Motor neuron (in vitro differentiated cells): ENCODE data around the gene ORMDL1. TPM values are rescaled to one million over a fixed set of nuclear protein-coding genes. Genes with fewer than 3 reads are reported as not detected.

Experiments used
- ATAC-seq, 8 experiments: fragments of 200-7000 bp; cut with Tn5 transposase; replicated peaks in 6 of 8; 2 replicates each; pipeline ENCODE4 v1.8.0; 2021; ENCODE audit warnings: mild to moderate bottlenecking in 8 of 8, moderate library complexity in 8 of 8
- H3K27ac ChIP-seq, 2 donors: fragments of 250-450 bp; sonication (Bioruptor Pico); 2 replicates each; pipeline ENCODE4 v1.9.0; 2021; ENCODE audit warnings: antibody characterized with exemption in 2 of 2, mild to moderate bottlenecking in 2 of 2, moderate library complexity in 1 of 2
- H3K4me1 ChIP-seq, 2 donors: fragments of 250-450 bp; sonication (Bioruptor Pico); replicated peaks in 1 of 2; 2 replicates each; pipeline ENCODE4 v1.6.1; 2021; ENCODE audit warnings: antibody characterized with exemption in 2 of 2, mild to moderate bottlenecking in 2 of 2, moderate library complexity in 1 of 2
- H3K4me3 ChIP-seq, 5 donors: fragments of 250-450 bp; sonication (Bioruptor Pico); 2 replicates each; pipeline ENCODE4 v1.9.0; 2021; ENCODE audit warnings: antibody characterized with exemption in 5 of 5, mild to moderate bottlenecking in 5 of 5, moderate library complexity in 4 of 5
- WGBS, 10 experiments: fragments of 450-650 bp; shearing (Covaris generic); methylation state at CpG; one replicate each; pipeline ENCODE4 v1.0.0; 2022; 5-methylcytosine and 5-hydroxymethylcytosine counted together
- in situ Hi-C, 9 experiments: fragments of 400-800 bp; cut with MboI; loops; one replicate each; pipeline ENCODE4 v1.15.0; 2021; ENCODE audit warnings: low sequenced_read_pairs in 9 of 9, low pct_unique_long_range_greater_than_20kb in 2 of 9; ENCODE audit not compliant: unreplicated experiment in 9 of 9
- total RNA-seq, 8 experiments: library from RNA; unstranded; fragments of 300-600 nt; gene quantifications; 2 replicates each; pipeline versions ENCODE4 v1.2.3 to v1.2.4, GENCODE V29; 2022

The ORMDL1 gene
- total RNA-seq, 8 experiments from 2014 or later = 44.2 to 115 (median 72.9) TPM

GRCh38 chr2:189799030-189799331 is 14.8 kb upstream of the ORMDL1 start:
- in situ Hi-C loops = loop anchor here in 3 of 9 experiments (25.0 kb wide), 2 partner anchors 238 to 263 kb away; partner anchors contain the start of gene MSTN (in 2 of the 3)
- Histone ChIP-seq H3K4me3 (no peak overlapping the region), H3K27ac (no peak overlapping the region), H3K4me1 (no peaks in the 10 kb centered on the region)
- no peak for ATAC-seq

DNA sequence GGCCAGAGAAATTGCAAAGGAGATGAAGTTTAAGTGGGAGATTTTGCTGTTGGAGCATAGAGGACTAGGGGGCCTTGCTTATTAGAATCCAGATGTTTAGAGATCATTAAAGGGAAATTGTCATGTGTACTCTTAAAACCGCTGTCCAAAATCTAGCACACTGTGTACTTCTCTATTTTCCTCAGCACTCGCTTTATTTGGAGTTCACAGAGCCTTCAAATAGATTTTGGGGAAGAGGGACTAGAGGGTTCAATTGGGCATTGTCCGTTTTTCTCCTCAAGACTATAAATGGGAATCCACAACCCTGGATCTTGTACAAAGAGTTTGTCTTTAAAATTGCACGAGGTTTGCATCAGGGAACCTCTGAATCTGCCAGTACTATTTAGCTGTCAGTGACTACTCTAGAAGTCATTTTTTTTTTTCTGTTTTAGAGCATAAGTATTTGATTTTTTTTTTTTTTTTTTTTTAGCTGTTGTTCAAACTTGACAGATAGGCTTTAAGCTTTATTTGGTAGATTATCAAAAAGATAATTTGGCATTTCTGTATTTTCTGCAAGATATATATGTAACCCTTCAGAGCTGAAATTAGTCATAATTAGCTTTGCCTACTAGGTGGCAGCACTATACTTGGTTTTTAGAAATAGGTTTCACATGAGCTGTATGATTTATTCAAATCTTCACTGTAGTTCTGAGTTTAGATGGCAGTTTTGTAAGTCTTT is 14.3 kb upstream of the ORMDL1 start:
- WGBS, 10 experiments = 43 to 100% (median 94%) methylated on average over 1 to 4 of the region's 4 CpGs
- H3K4me3 ChIP-seq = no peak overlapping the region

GRCh38 chr2:189797902-189798301 is 13.8 kb upstream of the ORMDL1 start:
- no peak for ATAC-seq
- Histone ChIP-seq H3K4me3 (no peak overlapping the region), H3K4me1 (no peaks in the 10 kb centered on the region), H3K27ac (no peak overlapping the region)
- in situ Hi-C loops = loop anchor here in 3 of 9 experiments (25.0 kb wide), 2 partner anchors 239 to 264 kb away; partner anchors contain the start of gene MSTN (in 2 of the 3)
- WGBS, 10 experiments = 74 to 100% (median 94%) methylated on average over 1 to 6 of the region's 6 CpGs; no CpG with 5 or more reads in 1 of the 10 experiments

More for the DNA sequence above, 14.3 kb upstream of the ORMDL1 start:
- H3K4me1 ChIP-seq = no peaks in the 10 kb centered on the region
- in situ Hi-C loops = loop anchor here in 3 of 9 experiments (25.0 kb wide), 2 partner anchors 239 to 264 kb away; partner anchors contain the start of gene MSTN (in 2 of the 3)
- no peak overlapping the region for H3K27ac ChIP-seq
- ATAC-seq = peak in 5 of 8 experiments; percentile 24 to 85 (median 76)

DNA sequence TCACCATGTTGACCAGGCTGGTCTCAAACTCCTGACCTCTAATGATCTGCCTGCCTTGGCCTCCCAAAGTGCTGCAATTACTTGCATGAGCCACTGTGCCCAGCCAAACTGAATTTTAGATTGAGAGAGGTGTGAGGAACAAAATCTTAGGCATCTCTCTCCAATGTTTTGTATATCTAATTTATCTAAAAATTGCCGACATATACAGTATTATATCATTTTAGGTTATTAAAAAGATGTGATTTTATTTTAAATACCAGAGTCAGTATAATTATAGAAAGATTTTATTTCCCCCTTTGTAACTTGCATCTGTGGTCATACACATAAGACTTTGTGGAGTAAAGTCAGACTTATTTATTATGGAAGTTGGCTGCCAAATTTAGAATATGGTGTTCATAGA is 10.2 kb upstream of the ORMDL1 start:
- 91 to 100% (median 100%) methylated on average over 1 of the region's 1 CpG; no CpG with 5 or more reads in 3 of the 10 experiments for WGBS, 10 experiments
- Histone ChIP-seq H3K4me1 (no peaks in the 10 kb centered on the region), H3K4me3 (no peak overlapping the region), H3K27ac (no peak overlapping the region)
- no peak for ATAC-seq
- in situ Hi-C loops = loop anchor here in 3 of 9 experiments (25.0 kb wide), 2 partner anchors 243 to 268 kb away; partner anchors contain the start of gene MSTN (in 2 of the 3)

- H3K4me3 ChIP-seq = no peak overlapping the region
- in situ Hi-C loops = loop anchor here in 3 of 9 experiments (25.0 kb wide), 2 partner anchors 246 to 271 kb away; partner anchors contain the start of gene MSTN (in 2 of the 3)
- H3K27ac ChIP-seq = no peak overlapping the region
- no peaks in the 10 kb centered on the region for H3K4me1 ChIP-seq
- no peak for ATAC-seq
- 87 to 100% (median 97%) methylated on average over 1 to 11 of the region's 12 CpGs for WGBS, 10 experiments
Observed at GRCh38 chr2:189791338-189792042, 7.4 kb upstream of the ORMDL1 start.

GRCh38 chr2:189783451-189783926 is 650 bp downstream of the ORMDL1 start:
- H3K4me1 ChIP-seq = peaks cover 7 to 15% of the 10 kb centered on the region in 2 donors
- peak overlapping the region; percentile 70 to 91 (median 82) for H3K4me3 ChIP-seq
- in situ Hi-C loops = loop anchor here in 3 of 9 experiments (25.0 kb wide), 2 partner anchors 254 to 279 kb away; partner anchors contain the start of gene MSTN (in 2 of the 3)
- peak in 3 of 8 experiments; percentile 9 to 31 (median 13) for ATAC-seq
- H3K27ac ChIP-seq = peak overlapping the region; percentile 98 to 99
- 0 to 3% (median 1%) methylated on average over 1 to 11 of the region's 17 CpGs; no CpG with 5 or more reads in 1 of the 10 experiments for WGBS, 10 experiments

DNA sequence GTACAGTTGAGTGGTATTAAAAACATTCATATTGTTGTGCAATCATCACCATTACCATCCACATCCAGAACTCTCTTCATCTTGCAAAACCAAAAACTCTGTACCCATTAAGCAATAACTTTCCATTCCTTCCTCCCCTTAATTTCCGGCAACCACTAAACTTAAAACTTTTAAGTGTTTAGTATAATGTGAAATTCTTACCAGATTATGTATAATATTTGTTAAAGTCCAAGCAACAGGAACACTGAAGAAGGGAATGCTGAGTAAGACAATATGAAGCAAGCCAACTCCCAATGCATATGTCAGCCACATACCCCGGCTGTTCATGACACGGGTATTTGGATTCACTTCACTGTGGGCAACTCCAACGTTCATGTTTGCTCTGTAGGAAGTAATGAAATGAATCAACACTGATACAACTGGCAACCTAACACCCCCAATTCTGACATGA is 1.9 kb downstream of the ORMDL1 start:
- Histone ChIP-seq H3K4me3 (peak overlapping the region in 3 of 5 donors; percentile 73 to 85 (median 82)), H3K27ac (no peak overlapping the region), H3K4me1 (peaks cover 7 to 15% of the 10 kb centered on the region in 2 donors)
- 33 to 100% (median 72%) methylated on average over 1 to 4 of the region's 4 CpGs; no CpG with 5 or more reads in 1 of the 10 experiments for WGBS, 10 experiments
- in situ Hi-C loops = loop anchor here in 3 of 9 experiments (25.0 kb wide), 2 partner anchors 255 to 280 kb away; partner anchors contain the start of gene MSTN (in 2 of the 3)
- ATAC-seq = no peak

DNA sequence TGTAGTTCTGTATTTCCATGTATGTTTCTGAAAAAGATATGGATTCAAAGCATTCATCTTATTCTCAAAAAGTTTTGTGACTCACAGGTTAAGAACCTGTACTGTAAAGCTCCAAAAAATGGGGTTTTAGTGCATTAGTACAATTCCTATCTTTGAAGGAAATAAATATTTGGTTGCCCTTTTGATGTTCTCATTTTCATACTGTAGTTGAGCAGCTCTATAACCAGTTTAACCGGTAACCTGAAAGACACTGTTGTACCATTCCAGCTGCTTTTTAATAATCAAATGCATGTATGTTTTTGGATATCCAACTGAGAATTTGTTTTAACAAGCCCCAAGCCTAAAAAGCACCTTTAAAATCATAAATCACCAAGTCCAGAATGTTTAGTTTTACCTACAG is 11.9 kb downstream of the ORMDL1 start:
- H3K4me1 ChIP-seq = no peaks in the 10 kb centered on the region
- in situ Hi-C loops = no loop called here
- 89 to 100% (median 100%) methylated on average over 1 of the region's 1 CpG; no CpG with 5 or more reads in 2 of the 10 experiments for WGBS, 10 experiments
- no peak overlapping the region for H3K27ac ChIP-seq
- no peak overlapping the region for H3K4me3 ChIP-seq
- no peak for ATAC-seq

GRCh38 chr2:189770590-189771322 is 13.4 kb downstream of the ORMDL1 start:
- H3K4me3 ChIP-seq = no peak overlapping the region
- no peaks in the 10 kb centered on the region for H3K4me1 ChIP-seq
- no peak for ATAC-seq
- in situ Hi-C loops = no loop called here
- WGBS, 10 experiments = 27 to 75% (median 61%) methylated on average over 4 to 6 of the region's 6 CpGs; no CpG with 5 or more reads in 1 of the 10 experiments
- H3K27ac ChIP-seq = no peak overlapping the region

DNA sequence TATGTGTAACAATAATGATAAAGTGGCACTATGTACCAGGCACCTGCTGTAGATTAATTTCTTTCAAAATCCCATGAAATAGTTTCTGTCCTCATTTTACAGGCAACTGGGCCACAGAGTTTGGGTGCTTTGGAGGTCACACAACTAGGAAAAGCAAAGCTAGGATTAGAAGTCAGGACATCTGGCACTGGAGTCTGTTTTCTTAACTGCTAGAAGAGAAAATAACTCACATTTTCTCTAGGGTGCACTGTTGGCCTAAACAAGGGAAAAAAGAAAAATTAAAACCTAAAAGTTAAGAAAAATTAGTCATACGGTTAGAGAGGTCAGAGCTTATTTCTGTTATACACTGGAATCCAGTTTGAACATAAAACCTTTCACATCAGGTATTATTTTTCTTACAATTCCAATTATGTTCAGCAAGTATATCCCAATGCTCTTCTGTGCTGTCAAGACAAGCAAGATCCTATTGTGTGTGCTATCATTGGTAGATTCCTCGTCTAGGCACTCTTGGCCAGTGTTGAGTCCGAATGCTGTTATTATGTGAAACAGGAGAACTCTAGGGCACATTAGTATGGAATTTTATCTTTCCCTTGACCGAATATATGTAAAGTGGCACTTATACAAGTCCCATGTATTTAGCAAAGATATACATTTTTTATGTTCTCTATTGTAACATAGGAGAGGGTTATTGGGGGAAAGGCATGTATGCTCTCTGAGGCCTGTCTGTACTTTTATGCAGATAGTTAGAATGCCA is 20.1 kb downstream of the ORMDL1 start:
- 40 to 100% (median 87%) methylated on average over 1 to 4 of the region's 4 CpGs for WGBS, 10 experiments
- no peak overlapping the region for H3K27ac ChIP-seq
- H3K4me1 ChIP-seq = peaks cover 0 to 10% of the 10 kb centered on the region in 2 donors
- H3K4me3 ChIP-seq = peak overlapping the region in 1 of 5 donors; percentile 95
- in situ Hi-C loops = no loop called here
- no peak for ATAC-seq

- peak within 1 kb of the TSS; percentile 78 to 95 for H3K27ac ChIP-seq
- peak within 1 kb of the TSS; percentile 90 to 99 (median 95) for H3K4me3 ChIP-seq
- 0 to 4% (median 0%) methylated on average over 1 to 20 of the region's 33 CpGs; no CpG with 5 or more reads in 1 of the 10 experiments for WGBS, 10 experiments
- ATAC-seq = peak; percentile 96 to 99 (median 98)
- peaks cover 0 to 10% of the 10 kb centered on the region in 2 donors for H3K4me1 ChIP-seq
- in situ Hi-C loops = no loop called here
Observed at GRCh38 chr2:189762551-189763298, 21.4 kb downstream of the ORMDL1 start, which contains the start of gene OSGEPL1. Gene OSGEPL1 (minus strand): TSS chr2:189762792. CDS start chr2:189761640, 1,152 bp downstream.
